HG02884 (cell line): ENCODE data around the gene NME2.
"Not testable (repeated sequence)": the region's sequence is repeated elsewhere in the genome, so short reads cannot be mapped to it uniquely, and the experiment has no call there.

Experiments used
- ATAC-seq: cut with Tn5 transposase; IDR thresholded peaks from one replicate; pipeline ENCODE4 v1.9.1; 2021; ENCODE audit warnings: mild to moderate bottlenecking, moderate library complexity; ENCODE audit not compliant: unreplicated experiment

Gene NME2

DNA sequence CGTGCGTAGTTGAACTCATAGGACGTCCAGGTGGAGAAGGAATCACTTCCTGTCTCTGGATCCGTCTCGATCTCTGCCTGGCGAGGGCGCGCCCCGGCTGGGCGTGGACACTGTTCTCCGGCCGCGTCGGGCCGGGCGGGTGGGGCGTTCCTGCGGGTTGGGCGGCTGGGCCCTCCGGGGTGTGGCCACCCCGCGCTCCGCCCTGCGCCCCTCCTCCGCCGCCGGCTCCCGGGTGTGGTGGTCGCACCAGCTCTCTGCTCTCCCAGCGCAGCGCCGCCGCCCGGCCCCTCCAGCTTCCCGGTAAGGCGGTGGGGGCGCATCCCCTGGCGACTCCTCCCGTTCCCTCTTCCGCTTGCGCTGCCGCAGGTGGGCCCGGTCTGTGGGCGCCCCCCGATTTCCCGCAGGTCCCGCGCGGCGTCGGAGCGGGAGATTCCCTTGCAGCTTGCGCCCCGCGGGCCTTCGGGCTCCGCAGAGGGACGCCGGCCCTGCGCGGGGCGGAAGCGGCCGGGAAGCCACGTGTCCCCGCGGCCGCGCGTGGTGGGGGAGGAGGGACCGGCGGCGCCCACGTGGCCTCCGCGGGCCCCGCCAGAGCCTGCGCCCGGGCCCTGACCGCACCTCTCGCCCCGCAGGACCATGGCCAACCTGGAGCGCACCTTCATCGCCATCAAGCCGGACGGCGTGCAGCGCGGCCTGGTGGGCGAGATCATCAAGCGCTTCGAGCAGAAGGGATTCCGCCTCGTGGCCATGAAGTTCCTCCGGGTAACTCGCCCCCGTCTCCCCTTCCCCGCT lies at the start of gene NME2:
Gene NME2 (plus strand): TSS at position 214 of the 789 bp plus-strand sequence. CDS start 420 bp downstream, at position 634.
- ATAC-seq = peak; percentile 80

GRCh38 chr17:51118330-51119195 lies 47.6 kb upstream of the NME2 start:
- ATAC-seq = no peak

- peak; percentile 16 for ATAC-seq
Observed at GRCh38 chr17:51119415-51120356, 46.5 kb upstream of the NME2 start.

GRCh38 chr17:51120357-51120738 lies 45.9 kb upstream of the NME2 start:
- ATAC-seq = peak; percentile 32

DNA sequence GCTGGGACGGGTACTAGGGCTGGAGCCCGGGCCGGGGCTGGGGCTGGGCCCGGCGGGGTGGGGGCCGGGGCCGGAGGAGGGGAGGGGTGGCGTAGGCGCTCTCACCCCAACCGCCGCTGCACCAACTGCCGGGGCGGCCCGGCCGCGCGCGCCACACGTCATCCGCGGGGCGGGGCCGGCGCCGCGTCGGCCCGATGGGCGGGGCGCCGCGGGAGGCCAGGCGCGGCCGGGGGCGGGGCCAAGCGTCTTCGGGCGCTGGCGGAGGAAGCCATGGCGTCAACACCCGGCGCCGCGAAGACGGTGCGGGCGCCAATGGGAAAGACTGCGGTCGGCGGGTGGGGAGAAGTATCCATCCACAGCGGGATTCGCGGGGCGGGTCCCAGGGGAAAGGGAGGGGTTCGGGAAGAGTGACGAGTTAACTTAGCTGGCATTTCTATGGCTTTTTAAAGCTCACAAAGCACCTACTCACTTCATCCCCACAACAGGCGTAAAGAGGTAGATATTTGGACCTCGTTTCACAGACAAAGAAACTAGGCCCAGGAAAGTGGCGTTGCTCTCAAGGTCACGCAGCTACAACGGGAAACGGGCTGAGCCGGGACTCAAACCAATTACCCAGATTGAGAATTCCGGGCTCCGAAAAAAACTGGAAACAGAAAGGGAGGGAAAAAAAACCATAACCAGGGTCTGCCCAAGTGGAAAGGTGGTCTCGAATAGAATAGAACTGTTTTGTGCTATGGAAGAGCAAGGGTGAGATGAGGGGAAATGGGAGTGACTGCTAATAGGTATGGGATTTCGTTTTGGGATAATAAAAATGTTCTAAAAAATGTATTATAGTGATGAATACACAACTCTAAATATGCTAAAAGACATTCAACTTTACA lies 45.2 kb upstream of the NME2 start, which contains the start of gene SPAG9:
Gene SPAG9 (minus strand): TSS at position 130 of the 881 bp plus-strand sequence. CDS start 212 bp downstream, outside the sequence.
- peak; percentile 67 for ATAC-seq

- peak; percentile 42 for ATAC-seq
Observed at GRCh38 chr17:51121620-51122472, 44.4 kb upstream of the NME2 start.

- not testable (repeated sequence) for ATAC-seq
Observed at GRCh38 chr17:51122473-51123115, 43.6 kb upstream of the NME2 start.

- ATAC-seq = no peak
Observed at GRCh38 chr17:51124640-51125503, 41.3 kb upstream of the NME2 start.

- ATAC-seq = no peak
Observed at GRCh38 chr17:51128076-51128475, 38.1 kb upstream of the NME2 start.

GRCh38 chr17:51132964-51133319 lies 33.3 kb upstream of the NME2 start:
- ATAC-seq = no peak

DNA sequence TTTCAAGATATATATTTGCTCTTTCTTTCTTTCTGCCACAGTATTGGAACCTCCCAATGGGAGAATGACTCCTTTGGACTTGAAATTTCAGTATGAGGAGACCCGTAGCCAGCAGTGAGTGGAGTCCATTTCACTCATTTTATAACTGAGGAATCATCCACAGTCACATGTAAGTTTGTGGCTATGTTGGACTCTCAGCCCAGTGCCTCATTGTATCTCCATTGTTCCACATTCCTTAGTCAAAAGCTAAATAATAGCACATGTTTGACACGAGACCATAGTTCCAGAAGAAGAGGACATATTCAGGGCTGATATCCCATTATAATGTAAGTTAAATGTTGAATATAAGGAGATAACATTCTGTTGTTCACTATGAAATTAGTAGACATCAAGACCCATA lies 32.8 kb upstream of the NME2 start:
- ATAC-seq = no peak

DNA sequence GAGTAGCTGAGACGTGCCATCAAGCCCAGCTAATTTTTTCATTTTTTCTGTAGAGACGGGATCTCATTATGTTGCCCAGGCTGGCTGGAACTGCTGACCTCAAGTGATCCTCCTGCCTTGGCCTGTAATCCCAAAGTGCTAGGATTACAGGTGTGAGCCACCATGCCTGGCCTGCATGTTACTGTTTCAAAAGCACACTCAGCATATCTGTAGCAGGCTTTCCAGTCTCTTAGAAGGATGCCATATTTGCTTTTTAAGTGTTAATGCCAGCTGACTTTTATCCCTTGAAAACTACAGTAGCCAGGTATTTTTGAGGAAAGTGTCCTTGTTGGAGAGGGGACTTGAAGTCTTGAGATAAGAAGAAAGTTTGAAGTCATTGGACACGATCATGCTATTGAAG lies 30.3 kb upstream of the NME2 start:
- ATAC-seq = no peak

GRCh38 chr17:51142597-51142996 lies 23.6 kb upstream of the NME2 start:
- ATAC-seq = no peak

- ATAC-seq = no peak
Observed at GRCh38 chr17:51144266-51145022, 21.8 kb upstream of the NME2 start.

DNA sequence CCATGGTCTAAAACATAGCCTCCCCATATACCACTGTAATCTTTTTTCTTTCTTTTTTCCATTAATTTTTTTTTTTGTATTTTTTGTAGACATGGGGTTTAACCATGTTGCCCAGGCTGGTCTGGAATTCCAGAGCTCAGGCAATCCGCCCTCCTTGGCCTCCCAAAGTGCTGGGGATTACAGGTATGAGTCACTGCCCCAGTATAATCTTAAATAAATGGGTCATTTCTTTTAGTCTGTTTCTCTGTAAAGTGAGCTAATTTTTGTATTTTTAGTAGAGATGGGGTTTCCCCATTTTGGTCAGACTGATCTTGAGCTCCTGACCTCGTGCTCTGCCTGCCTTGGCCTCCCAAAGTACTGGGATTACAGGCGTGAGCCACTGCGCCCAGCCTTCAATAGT lies 18.6 kb upstream of the NME2 start:
- ATAC-seq = no peak

GRCh38 chr17:51149163-51149562 lies 17.0 kb upstream of the NME2 start:
- ATAC-seq = no peak

GRCh38 chr17:51150932-51151331 lies 15.3 kb upstream of the NME2 start:
- ATAC-seq = no peak
